SK-N-SH (cell line): ENCODE measurements around the gene TMEM255B.

Source experiments
- CTCF ChIP-seq: fragments of 200-600 bp; sonication (generic); IDR thresholded peaks from 2 replicates; pipeline ENCODE4 v1.6.1; 2017; ENCODE audit warnings: antibody characterized with exemption, mild to moderate bottlenecking, moderate library complexity
- EP300 ChIP-seq, 2 experiments: IDR thresholded peaks; 2 replicates each; pipeline versions ENCODE4 v1.4.0 to v1.6.1; 2012; ENCODE audit warnings: borderline replicate concordance in 1 of 2, low read depth in 1 of 2, low read length in 1 of 2
- MAX ChIP-seq: IDR thresholded peaks from 2 replicates; pipeline ENCODE4 v1.4.0; 2012; ENCODE audit warnings: low read depth
- NFIC ChIP-seq: IDR thresholded peaks from 2 replicates; pipeline ENCODE4 v1.4.0; 2012; ENCODE audit warnings: borderline replicate concordance
- TAF1 ChIP-seq: IDR thresholded peaks from 2 replicates; pipeline ENCODE4 v1.6.1; 2012; ENCODE audit warnings: low read depth, mild to moderate bottlenecking, low read length, moderate library complexity, borderline replicate concordance
- USF1 ChIP-seq: IDR thresholded peaks from 2 replicates; pipeline ENCODE4 v1.4.0; 2012; ENCODE audit warnings: low read depth, borderline replicate concordance
- USF2 ChIP-seq: fragments of 150-350 bp; IDR thresholded peaks from 2 replicates; pipeline ENCODE4 v1.6.1; 2017; ENCODE audit warnings: antibody characterized with exemption, low read length, low read depth, borderline replicate concordance

GRCh38 chr13:113816946-113817859 lies 58.2 kb downstream of the TMEM255B start:
- peak; percentile 82 for TF ChIP-seq CTCF
- no peak for TF ChIP-seq USF2
- no peak; the same call in 1 of the 2 replicates for TF ChIP-seq USF1
- no peak for TF ChIP-seq TAF1
- no peak for TF ChIP-seq EP300 (IDR thresholded peaks at IDR 0.05; ENCODE audit: borderline replicate concordance in 1 of 2, low read depth in 1 of 2, low read length in 1 of 2)
- no peak for TF ChIP-seq MAX
- no peak for TF ChIP-seq NFIC
